Fibroblast of pulmonary artery (primary cell): Measurements from ENCODE around the gene CASR.

Experiments used
- DNase-seq: peaks from one replicate; pipeline ENCODE4 v3.0.0-alpha.2; 2010; ENCODE audit warnings: low read depth
- H3K4me3 ChIP-seq: replicated peaks from 2 replicates; pipeline ENCODE4 v1.5.1; 2011; ENCODE audit warnings: low read depth, mild to moderate bottlenecking, control low read depth, low read length, moderate library complexity
- CTCF ChIP-seq: IDR thresholded peaks from 2 replicates; pipeline ENCODE4 v1.5.1; 2011; ENCODE audit warnings: mild to moderate bottlenecking, control low read depth, low read length, inconsistent platforms; ENCODE audit errors: missing control alignments

The CASR gene

DNA sequence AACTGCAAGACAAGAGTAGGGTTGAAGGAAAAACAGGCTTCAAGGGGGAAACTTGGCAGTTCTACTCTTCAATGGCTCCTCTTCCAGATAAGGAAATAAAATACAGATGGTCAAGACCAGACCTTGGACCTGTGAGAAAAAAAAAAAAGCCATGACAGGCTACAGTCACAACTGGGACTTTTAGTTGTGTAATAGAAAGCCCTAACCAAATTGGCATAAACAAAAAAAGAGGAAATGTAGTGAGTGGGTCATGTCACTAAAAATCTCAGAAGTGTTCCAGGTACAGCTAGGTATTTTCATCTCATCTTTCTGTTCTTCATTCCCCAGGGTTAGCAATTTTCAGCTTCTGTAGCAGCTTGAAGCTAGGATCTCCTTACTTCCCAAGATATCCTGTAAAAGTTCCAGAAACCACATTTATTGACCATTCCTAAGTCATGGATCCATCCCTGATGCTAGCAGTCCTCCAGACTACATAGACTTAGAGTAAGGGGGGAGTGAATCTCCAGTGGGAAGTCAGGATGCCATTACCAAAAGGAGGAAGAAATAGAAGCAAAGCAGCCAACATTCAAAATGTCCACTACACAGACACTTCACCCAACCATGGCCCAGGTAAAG is 80.6 kb downstream of the CASR start:
- no peak overlapping the region for H3K4me3 ChIP-seq
- TF ChIP-seq CTCF, result no peak
- no peak for DNase-seq

DNA sequence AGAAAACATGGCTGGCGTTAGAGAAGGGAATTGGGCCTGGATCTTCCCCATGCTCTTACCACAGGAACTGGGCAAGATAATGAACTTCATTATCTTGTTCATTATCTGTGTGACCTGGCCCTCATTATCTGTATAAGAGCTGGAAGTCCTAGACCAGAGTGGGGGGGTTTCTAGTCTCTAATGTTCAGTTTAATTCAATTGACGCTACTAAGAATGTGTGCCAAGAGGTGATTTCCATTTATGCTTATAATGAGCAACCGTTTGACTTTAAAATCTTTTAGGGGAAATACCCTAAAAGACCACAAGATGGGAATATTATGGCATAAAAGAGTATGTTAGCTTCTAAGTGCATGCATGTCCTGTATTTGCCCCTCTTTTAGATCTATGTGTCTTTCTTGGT is 82.5 kb downstream of the CASR start:
- no peak for DNase-seq
- TF ChIP-seq CTCF, result no peak
- H3K4me3 ChIP-seq, result no peak overlapping the region

DNA sequence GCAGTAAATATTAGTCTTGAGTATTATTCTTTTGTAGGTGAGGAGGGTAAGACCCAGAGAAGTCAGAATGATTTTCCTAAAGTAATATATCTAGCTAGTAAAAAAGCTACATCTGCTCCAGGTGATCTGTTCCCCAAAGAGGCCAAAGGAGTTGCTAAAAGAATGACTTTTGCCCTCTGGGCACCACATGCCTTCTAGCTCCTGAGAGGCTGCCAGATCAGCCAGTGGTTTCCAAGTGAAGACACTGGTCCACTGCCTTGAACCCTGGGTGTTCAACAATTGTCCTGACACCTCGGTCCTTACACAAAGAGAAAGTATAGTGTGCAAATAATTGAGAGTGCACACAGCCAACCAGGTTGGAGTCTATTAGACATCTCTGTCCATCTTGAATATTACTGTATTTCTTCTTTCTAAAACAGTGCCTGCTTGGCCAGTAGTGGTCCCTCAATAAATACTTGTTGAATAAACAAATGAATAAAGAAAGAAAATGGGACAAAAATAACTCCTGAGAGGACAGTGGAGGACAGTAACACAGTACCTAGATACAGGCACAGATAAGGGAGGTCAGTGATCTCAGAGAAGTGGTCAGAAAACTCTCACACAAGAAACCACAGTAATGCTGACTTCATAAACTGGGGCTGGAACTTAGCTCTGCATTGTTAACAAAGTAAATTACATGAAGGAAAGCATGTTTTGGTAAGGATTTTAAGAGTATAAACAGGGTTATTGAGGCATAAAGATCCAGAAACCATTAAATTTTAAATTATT is 85.0 kb downstream of the CASR start:
- no peak for TF ChIP-seq CTCF
- no peak for DNase-seq

DNA sequence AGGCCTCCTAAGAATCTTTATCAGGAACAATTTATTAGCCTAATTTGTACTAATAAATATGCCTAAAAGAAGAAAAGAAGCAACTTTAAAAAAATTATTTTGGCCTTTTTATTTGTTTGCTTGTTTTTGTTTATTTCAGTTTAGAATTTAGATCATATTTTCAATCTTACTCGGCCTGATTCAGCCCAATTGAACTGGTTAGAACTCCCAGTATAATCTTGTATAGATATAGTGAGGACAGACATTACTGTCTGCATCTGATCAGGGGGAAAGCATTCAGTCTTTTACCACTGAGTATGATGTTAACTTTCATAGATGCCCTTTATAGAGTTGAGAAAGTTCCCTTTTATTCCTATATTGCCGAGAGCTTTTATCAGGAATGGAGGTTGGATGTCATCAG is 85.6 kb downstream of the CASR start:
- H3K4me3 ChIP-seq, result no peak overlapping the region
- no peak for TF ChIP-seq CTCF
- DNase-seq, result no peak

More for the DNA sequence above, 85.0 kb downstream of the CASR start:
- no peak overlapping the region for H3K4me3 ChIP-seq

- DNase-seq, result no peak
- H3K4me3 ChIP-seq, result no peak overlapping the region
- TF ChIP-seq CTCF, result no peak
Measured at GRCh38 chr3:122271246-122271898, 87.9 kb downstream of the CASR start.

- DNase-seq, result no peak
- TF ChIP-seq CTCF, result no peak
- no peak overlapping the region for H3K4me3 ChIP-seq
Measured at GRCh38 chr3:122272879-122273278, 89.4 kb downstream of the CASR start.
